Measurements from ENCODE around the gene ADPRM. TPM values are rescaled to one million over a fixed set of nuclear protein-coding genes. Genes with fewer than 3 reads are reported as not detected.

The ADPRM gene
- total RNA-seq, 1 donor from 2014 or later = 7.9 TPM

GRCh38 chr17:10698096-10698818, 863 bp downstream of the ADPRM start:
- no peak for DNase-seq
- no peaks in the 10 kb centered on the region for H3K9me3 Mint-ChIP-seq (ENCODE audit: unreplicated experiment)
- no peak overlapping the region for H3K27ac Mint-ChIP-seq (ENCODE audit: unreplicated experiment)
- no peaks in the 10 kb centered on the region for H3K36me3 Mint-ChIP-seq (ENCODE audit: unreplicated experiment)
- H3K27me3 Mint-ChIP-seq (ENCODE audit: unreplicated experiment) = no peaks in the 10 kb centered on the region
- H3K4me1 Mint-ChIP-seq (ENCODE audit: low read depth, unreplicated experiment) = peaks cover 10% of the 10 kb centered on the region
- peak overlapping the region; percentile 91 for H3K4me3 Mint-ChIP-seq (ENCODE audit: unreplicated experiment)
- TF ChIP-seq CTCF (IDR thresholded peaks at IDR 0.05; ENCODE audit: partially characterized antibody, unreplicated experiment) = no peak

GRCh38 chr17:10699856-10700255, 2.5 kb downstream of the ADPRM start:
- no peak for DNase-seq
- H3K27ac Mint-ChIP-seq (ENCODE audit: unreplicated experiment) = no peak overlapping the region
- H3K27me3 Mint-ChIP-seq (ENCODE audit: unreplicated experiment) = no peaks in the 10 kb centered on the region
- no peaks in the 10 kb centered on the region for H3K9me3 Mint-ChIP-seq (ENCODE audit: unreplicated experiment)
- TF ChIP-seq CTCF (IDR thresholded peaks at IDR 0.05; ENCODE audit: partially characterized antibody, unreplicated experiment) = no peak
- H3K4me3 Mint-ChIP-seq (ENCODE audit: unreplicated experiment) = no peak overlapping the region
- no peaks in the 10 kb centered on the region for H3K36me3 Mint-ChIP-seq (ENCODE audit: unreplicated experiment)
- H3K4me1 Mint-ChIP-seq (ENCODE audit: low read depth, unreplicated experiment) = peaks cover 10% of the 10 kb centered on the region

- peaks cover 8% of the 10 kb centered on the region for H3K4me1 Mint-ChIP-seq (ENCODE audit: low read depth, unreplicated experiment)
- no peak for TF ChIP-seq CTCF (IDR thresholded peaks at IDR 0.05; ENCODE audit: partially characterized antibody, unreplicated experiment)
- H3K4me3 Mint-ChIP-seq (ENCODE audit: unreplicated experiment) = no peak overlapping the region
- H3K36me3 Mint-ChIP-seq (ENCODE audit: unreplicated experiment) = no peaks in the 10 kb centered on the region
- H3K27ac Mint-ChIP-seq (ENCODE audit: unreplicated experiment) = no peak overlapping the region
- no peaks in the 10 kb centered on the region for H3K9me3 Mint-ChIP-seq (ENCODE audit: unreplicated experiment)
- H3K27me3 Mint-ChIP-seq (ENCODE audit: unreplicated experiment) = no peaks in the 10 kb centered on the region
- no peak for DNase-seq
Observed at GRCh38 chr17:10702574-10702973, 5.2 kb downstream of the ADPRM start.

GRCh38 chr17:10705727-10706126, 8.3 kb downstream of the ADPRM start:
- peaks cover 3% of the 10 kb centered on the region for H3K4me1 Mint-ChIP-seq (ENCODE audit: low read depth, unreplicated experiment)
- no peaks in the 10 kb centered on the region for H3K27me3 Mint-ChIP-seq (ENCODE audit: unreplicated experiment)
- TF ChIP-seq CTCF (IDR thresholded peaks at IDR 0.05; ENCODE audit: partially characterized antibody, unreplicated experiment) = no peak
- H3K27ac Mint-ChIP-seq (ENCODE audit: unreplicated experiment) = peak overlapping the region; percentile 3
- no peaks in the 10 kb centered on the region for H3K36me3 Mint-ChIP-seq (ENCODE audit: unreplicated experiment)
- no peak overlapping the region for H3K4me3 Mint-ChIP-seq (ENCODE audit: unreplicated experiment)
- DNase-seq = no peak
- H3K9me3 Mint-ChIP-seq (ENCODE audit: unreplicated experiment) = no peaks in the 10 kb centered on the region

- no peak overlapping the region for H3K27ac Mint-ChIP-seq (ENCODE audit: unreplicated experiment)
- no peaks in the 10 kb centered on the region for H3K4me1 Mint-ChIP-seq (ENCODE audit: low read depth, unreplicated experiment)
- DNase-seq = no peak
- H3K27me3 Mint-ChIP-seq (ENCODE audit: unreplicated experiment) = no peaks in the 10 kb centered on the region
- H3K9me3 Mint-ChIP-seq (ENCODE audit: unreplicated experiment) = no peaks in the 10 kb centered on the region
- no peak for TF ChIP-seq CTCF (IDR thresholded peaks at IDR 0.05; ENCODE audit: partially characterized antibody, unreplicated experiment)
- no peaks in the 10 kb centered on the region for H3K36me3 Mint-ChIP-seq (ENCODE audit: unreplicated experiment)
- H3K4me3 Mint-ChIP-seq (ENCODE audit: unreplicated experiment) = no peak overlapping the region
Observed at GRCh38 chr17:10713318-10713717, 15.9 kb downstream of the ADPRM start.

All from glutamatergic neuron (in vitro differentiated cells).